ENCODE results near the gene MYOM1.
A peak's percentile ranks its signal among the peaks of the same experiment; 100 is the strongest.

Gene MYOM1

GRCh38 chr18:3147935-3148554 is 71.7 kb downstream of the MYOM1 start:
- DNase-seq, result no peak

GRCh38 chr18:3140986-3141639 is 78.7 kb downstream of the MYOM1 start:
- DNase-seq, result no peak

- no peak for DNase-seq
Measured at GRCh38 chr18:3140342-3140741, 79.4 kb downstream of the MYOM1 start.

- DNase-seq, result no peak
Measured at GRCh38 chr18:3139406-3139805, 80.4 kb downstream of the MYOM1 start.

- no peak for DNase-seq
Measured at GRCh38 chr18:3138274-3138975, 81.3 kb downstream of the MYOM1 start.

GRCh38 chr18:3135536-3135935 is 84.2 kb downstream of the MYOM1 start:
- no peak for DNase-seq

- DNase-seq, result no peak
Measured at GRCh38 chr18:3132700-3133099, 87.1 kb downstream of the MYOM1 start.

GRCh38 chr18:3130344-3130743 is 89.4 kb downstream of the MYOM1 start:
- DNase-seq, result no peak

- DNase-seq, result peak; percentile 88
Measured at GRCh38 chr18:3129053-3129864, 90.5 kb downstream of the MYOM1 start.

- no peak for DNase-seq
Measured at GRCh38 chr18:3126457-3127097, 93.2 kb downstream of the MYOM1 start.

GRCh38 chr18:3124822-3125221 is 94.9 kb downstream of the MYOM1 start:
- DNase-seq, result no peak

- DNase-seq, result no peak
Measured at GRCh38 chr18:3122851-3123250, 96.9 kb downstream of the MYOM1 start.

- DNase-seq, result no peak
Measured at GRCh38 chr18:3121259-3121658, 98.5 kb downstream of the MYOM1 start.

GRCh38 chr18:3120356-3120755 is 99.4 kb downstream of the MYOM1 start:
- DNase-seq, result no peak

- DNase-seq, result no peak
Measured at GRCh38 chr18:3119401-3120341, 100.1 kb downstream of the MYOM1 start.

- DNase-seq, result no peak
Measured at GRCh38 chr18:3118195-3119010, 101.4 kb downstream of the MYOM1 start.

GRCh38 chr18:3117493-3118192 is 102.1 kb downstream of the MYOM1 start:
- DNase-seq, result no peak

GRCh38 chr18:3115447-3116030 is 104.2 kb downstream of the MYOM1 start:
- DNase-seq, result no peak

- no peak for DNase-seq
Measured at GRCh38 chr18:3114451-3114850, 105.3 kb downstream of the MYOM1 start.

- no peak for DNase-seq
Measured at GRCh38 chr18:3114026-3114425, 105.7 kb downstream of the MYOM1 start.

Measured in right forelimb (tissue), 1 donor.